Smooth muscle cell of the coronary artery (primary cell): ENCODE measurements around the gene DEK. TPM values are rescaled to one million over a fixed set of nuclear protein-coding genes. Genes with fewer than 3 reads are reported as not detected.

Source experiments
- total RNA-seq: library from RNA; depleted of rRNA; stranded (reverse); fragments of >200 nt; gene quantifications from 2 replicates; pipeline ENCODE4 v1.2.3, GENCODE V29; 2014; ENCODE audit warnings: low replicate concordance

DEK gene, protein sequence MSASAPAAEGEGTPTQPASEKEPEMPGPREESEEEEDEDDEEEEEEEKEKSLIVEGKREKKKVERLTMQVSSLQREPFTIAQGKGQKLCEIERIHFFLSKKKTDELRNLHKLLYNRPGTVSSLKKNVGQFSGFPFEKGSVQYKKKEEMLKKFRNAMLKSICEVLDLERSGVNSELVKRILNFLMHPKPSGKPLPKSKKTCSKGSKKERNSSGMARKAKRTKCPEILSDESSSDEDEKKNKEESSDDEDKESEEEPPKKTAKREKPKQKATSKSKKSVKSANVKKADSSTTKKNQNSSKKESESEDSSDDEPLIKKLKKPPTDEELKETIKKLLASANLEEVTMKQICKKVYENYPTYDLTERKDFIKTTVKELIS
- 56.8 and 62.8 TPM in 2 replicates for total RNA-seq

DNA sequence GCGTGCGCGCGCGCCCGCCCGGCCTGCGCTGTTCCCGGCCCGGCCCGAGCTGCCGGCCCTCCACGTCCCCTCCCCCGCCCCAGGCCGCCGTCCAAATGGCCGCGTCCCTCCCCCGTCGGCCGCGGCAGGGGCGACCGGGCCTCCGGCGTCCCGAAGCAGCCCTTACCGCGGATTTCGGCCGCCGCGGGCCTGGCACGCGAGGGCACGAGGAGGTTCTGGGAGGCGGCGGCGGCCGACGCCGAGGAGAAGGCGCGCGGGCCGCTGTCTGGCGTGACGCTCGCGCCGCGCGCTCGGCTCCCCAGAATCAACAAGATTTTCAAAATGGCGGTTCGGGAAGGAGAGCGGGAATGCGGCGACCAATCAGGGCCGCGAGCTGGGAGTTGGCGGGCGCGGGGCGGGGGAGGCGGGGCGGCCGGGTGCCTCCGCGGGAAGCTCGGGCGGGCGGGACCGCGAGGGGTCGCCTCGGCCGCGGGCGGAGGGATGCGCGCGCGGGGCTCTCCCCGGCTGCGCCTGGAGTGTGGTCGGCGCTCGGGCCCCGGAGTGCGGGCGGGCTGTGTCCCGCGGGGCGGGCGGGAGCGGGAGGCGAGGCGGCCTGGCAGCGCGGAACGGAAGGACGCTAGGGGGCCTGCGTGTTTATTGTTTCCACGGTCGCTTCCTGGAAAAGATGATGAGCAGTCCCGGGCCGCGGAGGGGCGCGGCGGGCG is at the start of gene DEK:
Gene DEK, minus strand, starts transcription at position 312 of the 704 bp plus-strand sequence. CDS start 543 bp downstream, outside the sequence.

Other genes with a start within 250 kb of the DEK start
- 1.9 and 3.2 TPM in 2 replicates for gene NHLRC1, start 141.9 kb downstream of the DEK start, total RNA-seq
- gene TPMT, start 109.5 kb downstream of the DEK start, total RNA-seq, result 12.3 TPM in 2 replicates
- gene KDM1B, start 109.1 kb downstream of the DEK start, total RNA-seq, result 12.6 and 18.8 TPM in 2 replicates
- 0.47 and 0.68 TPM in 2 replicates for gene RNF144B, start 122.8 kb upstream of the DEK start, total RNA-seq